HG03064 (cell line): ENCODE data around the gene DNMT1.
"Not testable (repeated sequence)": the region's sequence is repeated elsewhere in the genome, so short reads cannot be mapped to it uniquely, and the experiment has no call there.

ENCODE experiments used
- ATAC-seq: cut with Tn5 transposase; IDR thresholded peaks from one replicate; pipeline ENCODE4 v1.9.1; 2021; ENCODE audit warnings: low read depth; ENCODE audit not compliant: unreplicated experiment

DNMT1 gene

DNA sequence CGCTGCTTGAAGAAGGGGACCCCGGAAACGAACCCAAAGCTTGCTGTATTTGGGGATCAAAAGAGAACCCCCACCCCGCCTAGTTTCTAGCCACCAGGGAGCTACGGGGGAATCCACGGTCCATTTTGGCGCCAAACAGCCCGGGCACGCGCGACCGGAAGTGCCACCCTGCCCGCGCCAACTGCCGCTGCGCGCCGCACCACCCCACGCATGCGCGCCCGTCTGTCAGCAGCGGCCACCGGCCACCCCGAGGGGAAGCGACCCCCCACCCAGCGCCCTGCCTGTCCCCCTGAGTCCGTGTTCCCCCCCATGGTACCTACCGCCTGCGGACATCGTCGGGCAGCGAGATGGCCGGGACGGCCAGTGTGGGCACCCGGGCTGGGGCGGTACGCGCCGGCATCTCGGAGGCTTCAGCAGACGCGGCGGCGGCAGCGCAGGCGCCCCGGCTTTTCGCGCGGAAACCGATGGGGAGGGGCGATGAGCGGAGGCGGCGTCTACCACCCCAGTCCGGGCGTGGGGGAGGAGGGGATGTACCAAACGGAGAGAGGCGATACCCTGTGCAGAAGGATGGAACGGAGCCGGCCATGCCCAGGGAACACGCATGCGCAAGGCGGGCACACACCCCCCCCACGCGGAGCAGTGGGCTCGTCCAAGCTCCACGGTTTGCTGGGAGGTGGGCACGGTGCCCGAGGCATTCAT is at the start of gene DNMT1:
Gene DNMT1 (minus strand): TSS at position 454 of the 699 bp plus-strand sequence. CDS start 54 bp downstream, at position 400.
- ATAC-seq, result peak; percentile 54

DNA sequence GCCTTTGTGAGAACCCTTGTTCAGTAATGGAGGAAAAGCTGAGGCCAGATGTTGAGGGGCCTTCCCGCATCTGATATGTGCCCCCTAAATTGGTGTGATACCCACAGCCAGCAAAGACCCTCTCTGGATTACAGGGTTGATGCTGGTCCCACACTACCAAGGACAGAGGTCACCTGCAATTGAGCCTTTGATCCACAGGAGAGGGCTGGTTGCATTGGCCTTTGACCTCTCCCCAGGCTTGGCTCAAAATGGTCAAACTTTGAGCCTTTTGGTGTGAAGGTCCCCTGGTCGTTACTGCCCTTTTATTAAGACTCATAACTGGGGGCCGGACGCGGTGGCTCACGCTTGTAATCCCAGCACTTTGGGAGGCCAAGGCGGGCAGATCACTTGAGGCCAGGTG is 48.9 kb upstream of the DNMT1 start:
- ATAC-seq, result no peak

DNA sequence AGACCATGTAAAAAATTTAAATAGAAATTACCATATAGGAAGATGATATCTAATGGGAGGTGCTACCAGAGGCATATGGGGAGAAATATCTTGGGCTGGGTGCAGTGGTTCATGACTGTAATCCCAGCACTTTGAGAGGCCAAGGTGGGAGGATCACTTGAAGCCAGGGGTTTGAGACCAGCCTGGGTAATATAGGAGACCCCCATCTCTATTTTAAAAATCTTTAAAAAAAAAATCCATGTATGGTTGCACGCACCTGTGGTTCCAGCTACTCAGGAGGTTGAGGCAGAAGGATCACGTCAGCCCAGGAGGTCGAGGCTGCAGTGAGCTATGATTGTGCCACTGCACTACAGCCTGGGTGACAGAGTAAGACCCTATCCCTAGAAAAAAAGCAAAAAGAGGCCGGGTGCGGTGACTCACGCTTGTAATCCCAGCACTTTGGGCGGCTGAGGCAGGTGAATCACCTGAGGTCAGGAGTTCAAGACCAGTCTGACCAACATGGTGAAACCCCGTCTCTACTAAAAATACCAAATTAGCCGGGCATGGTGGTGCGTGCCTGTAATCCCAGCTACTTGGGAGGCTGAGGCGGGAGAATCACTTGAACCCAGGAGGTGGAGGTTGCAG is 47.2 kb upstream of the DNMT1 start:
- ATAC-seq, result not testable (repeated sequence)

DNA sequence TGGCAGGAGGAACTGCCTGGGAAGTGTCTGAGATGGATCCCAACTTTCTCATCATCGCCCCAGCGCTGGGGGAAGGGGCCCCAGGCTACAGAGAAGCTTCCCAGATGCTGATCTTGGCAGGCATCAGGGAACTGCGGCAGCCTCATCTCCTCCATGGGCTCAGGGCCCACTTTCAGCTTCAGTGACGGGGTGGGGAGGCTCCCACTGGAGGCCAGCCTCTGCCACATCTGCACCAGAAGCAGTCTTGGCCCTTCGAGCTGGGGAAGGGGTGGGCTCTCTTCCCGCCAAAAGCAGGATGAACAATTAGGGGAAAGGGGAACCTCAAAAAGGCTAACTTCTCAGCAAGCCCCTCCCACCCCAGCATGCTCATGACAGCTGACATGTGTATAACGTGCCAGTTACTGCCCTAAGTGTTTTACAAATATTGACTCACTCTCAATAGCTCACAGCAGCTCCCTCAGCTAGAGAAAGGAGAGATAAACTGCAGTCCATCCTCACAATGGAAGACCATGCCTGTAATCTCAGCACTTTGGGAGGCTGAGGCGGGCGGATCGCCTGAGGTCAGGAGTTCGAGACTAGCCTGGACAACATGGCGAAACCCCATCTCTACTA is 43.5 kb upstream of the DNMT1 start:
- no peak for ATAC-seq

DNA sequence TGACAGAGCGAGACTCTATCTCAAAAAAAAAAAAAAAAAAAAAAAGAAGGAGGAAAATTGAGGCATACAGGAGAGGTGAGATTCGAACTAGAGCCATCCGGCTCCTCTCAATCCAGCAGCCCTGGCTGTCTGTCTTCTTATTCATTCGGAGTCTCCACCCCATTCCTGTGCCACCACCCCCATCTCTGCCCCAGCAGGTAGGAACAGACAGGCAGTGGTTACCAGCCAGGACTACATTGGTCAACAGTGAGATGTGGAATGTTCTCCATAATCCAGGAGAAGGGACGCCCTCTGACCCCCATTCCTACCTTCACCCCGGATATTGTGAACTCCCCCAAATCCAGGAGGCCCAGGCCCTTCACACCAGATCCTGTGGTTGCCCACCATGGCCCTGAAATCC is 42.9 kb upstream of the DNMT1 start:
- ATAC-seq, result no peak

DNA sequence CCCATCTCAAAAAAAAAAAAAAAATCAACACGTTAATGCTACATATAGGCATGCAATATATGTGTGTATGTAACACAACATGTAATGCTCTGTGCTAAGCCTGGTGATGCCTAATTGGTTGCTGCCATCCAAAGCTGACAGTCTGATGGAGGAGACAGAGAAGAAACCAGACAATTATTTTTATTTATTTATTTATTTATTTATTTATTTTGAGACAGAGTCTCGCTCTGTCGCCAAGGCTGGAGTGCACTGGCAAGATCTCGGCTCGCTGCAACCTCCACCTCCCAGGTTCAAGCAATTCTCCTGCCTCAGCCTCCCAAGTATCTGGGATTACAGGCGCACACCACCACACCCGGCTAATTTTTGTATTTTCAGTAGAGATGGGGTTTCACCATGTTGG is 40.7 kb upstream of the DNMT1 start:
- ATAC-seq, result not testable (repeated sequence)

DNA sequence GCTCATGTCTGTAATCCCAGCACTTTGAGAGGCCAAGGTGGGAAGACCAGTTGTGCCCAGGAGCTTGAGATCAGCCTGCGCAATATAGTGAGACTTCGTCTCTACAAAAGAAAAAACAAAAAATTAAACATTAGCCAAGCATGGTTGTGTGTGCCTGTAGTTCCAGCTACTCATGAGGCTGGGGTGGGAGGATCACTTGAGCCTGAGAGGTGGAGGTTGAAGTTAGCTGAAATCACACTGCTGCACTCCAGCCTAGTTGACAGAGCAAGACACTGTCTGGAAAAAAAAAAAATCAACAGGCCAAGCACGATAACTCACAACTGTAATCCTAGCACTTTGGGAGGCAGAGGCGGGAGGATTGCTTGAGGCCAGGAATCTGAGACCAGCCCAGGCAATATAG is 40.2 kb upstream of the DNMT1 start:
- no peak for ATAC-seq

DNA sequence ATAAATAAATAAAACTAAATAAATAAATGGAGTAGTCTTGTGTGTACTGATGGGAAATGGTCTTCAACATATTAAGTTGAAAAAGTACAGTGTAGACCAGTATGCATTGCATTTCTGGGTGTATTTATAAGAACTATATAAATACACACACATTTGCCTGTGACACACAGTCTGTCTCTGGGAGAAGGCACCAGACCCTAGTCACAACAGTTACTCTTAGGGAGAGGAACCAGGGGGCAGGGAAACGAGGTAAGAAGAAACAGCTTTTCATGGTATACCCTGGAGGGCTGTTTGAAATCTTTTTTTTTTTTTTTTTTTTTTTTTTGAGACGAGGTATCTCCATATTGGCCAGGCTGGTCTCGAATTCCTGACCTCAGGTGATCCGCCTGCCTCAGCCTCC is 39.2 kb upstream of the DNMT1 start:
- ATAC-seq, result no peak

DNA sequence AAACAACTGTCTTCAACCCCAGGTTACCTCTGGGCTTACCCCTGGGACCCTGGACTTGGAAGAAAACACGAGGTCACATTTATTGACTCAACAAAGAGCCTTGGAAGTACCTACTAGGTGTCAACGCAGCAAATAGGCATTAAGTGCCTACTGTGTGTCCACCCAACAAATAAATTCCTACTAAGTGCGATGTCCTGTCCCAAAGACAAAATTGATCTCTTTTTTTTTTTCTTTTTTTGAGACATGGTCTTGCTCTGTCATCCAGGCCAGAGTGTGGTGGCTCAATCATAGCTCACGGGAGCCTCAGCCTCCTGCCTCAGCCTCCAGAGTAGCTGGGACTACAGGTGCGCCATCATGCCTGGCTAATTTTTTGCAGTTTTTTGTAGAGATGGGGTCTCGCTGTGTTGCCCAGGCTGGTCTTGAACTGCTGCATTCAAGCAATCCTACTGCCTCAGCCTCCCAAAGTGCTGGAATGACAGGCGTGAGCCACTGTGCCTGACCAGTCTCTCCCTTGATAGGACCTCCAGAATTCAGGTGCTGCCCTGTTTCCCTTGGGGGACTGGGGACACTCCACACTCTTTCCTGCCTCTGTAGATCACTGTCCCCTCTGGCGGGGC is 37.0 kb upstream of the DNMT1 start:
- ATAC-seq, result no peak

DNA sequence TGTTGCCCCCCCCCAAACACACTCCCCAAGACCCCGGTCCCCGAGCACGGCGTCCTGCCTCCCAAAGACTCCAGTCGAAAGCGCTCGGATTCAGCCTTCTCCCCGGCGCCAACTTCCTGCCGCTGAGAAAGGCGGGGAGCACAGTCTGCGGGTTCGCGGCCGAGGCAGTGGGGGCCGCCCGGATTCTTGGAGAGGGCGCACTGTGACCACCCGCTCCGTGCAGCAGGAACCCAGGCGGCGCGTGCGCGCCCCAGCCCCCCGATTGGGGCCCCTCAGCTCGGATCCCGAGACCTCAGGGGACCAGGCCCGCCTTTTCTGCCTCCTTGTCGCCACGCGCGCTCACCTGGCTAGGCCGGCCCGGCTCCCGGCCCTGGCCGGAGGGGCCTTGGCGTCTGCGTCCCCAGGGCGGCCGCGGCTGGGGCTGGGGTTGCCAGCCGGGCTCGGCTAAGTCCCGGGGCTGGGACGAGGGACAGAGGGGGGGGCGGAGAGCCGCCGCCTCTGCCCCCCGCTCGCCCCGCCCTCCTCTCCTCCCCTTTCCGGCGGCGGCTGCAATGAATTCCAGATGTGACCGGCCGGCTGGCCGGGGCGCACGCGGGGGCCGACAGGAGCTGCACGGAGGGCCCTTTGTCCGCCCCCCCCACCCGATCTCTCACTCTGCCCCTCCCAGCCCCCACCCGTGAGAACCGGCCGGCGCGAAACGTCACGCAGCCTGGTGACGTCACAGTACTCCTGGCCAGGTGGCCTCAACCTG is 36.3 kb upstream of the DNMT1 start, which contains the start of gene S1PR2:
Gene S1PR2 (minus strand): TSS at position 471 of the 751 bp plus-strand sequence. CDS start 6,426 bp downstream, outside the sequence.
- ATAC-seq, result no peak

DNA sequence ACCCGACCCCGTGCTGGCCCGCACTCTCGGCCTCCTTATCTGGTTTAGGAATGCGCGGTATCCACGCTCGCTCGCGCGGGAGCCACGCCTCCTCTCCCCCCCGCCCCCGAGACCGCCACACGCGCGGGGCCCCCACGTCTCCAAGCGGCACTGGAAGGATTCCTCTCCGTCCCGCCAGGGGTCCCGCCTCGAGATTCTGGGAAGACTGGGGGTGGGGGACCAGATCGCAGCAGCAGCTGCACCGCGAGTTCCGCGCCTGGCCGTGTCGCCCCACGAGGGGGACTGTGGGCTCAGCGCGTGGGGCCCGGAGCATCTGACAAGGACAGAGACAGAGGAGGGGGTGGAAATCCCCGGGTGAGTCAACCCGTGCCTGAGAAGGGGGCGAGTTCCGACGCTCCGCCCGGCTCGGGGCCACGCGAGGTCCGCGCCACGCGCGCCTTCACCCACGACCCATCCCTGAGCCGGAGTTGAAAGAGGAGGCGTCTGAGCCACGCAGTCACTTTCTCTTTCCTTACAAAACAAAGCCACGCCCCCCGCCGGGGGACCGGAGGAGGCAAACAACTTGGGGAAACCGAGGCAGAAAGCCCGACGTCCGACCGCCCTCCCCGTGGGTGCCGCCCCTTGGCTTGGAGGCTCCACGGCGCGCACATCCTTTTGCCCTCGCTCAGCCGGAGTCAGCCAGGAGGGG is 35.6 kb upstream of the DNMT1 start:
- ATAC-seq, result no peak

DNA sequence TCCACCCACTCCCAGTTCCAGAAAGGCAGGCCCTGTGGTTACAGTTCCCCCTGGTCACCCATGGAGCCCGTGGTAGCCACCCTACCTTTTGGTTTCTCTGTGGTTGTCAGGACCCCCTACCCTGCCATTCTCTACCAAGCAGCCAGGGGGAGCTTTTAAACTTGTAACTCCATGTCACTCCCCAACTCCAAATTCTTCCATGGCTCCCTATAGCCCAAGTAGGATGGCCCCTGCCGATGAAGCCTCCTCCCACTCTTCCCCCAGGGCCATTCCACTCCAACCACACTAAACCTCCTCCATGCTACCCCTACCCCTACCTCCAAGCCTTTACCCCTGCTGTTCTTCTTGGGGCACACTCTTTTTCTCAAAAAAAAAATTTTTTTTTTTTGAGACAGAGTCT is 34.2 kb upstream of the DNMT1 start:
- no peak for ATAC-seq

DNA sequence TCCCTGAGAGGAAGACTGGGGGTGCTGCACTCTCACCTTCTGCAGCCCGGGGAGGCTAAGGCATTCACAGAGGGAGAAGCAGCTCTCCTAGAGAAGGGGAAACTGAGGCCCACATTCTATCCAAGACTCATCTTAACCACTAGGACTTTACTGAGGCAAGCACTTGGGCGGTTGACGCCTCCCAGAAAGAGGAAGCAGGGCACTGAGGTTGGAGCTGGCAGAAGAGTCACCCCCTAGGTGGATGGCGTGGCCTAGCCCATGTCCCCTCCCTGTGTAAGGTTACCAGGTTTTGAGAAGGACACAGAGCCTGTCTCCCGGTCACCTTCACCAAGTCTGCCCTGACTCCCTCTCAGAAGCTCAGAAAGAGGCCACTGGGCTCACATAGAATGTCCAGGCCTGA is 33.6 kb upstream of the DNMT1 start:
- ATAC-seq, result no peak

DNA sequence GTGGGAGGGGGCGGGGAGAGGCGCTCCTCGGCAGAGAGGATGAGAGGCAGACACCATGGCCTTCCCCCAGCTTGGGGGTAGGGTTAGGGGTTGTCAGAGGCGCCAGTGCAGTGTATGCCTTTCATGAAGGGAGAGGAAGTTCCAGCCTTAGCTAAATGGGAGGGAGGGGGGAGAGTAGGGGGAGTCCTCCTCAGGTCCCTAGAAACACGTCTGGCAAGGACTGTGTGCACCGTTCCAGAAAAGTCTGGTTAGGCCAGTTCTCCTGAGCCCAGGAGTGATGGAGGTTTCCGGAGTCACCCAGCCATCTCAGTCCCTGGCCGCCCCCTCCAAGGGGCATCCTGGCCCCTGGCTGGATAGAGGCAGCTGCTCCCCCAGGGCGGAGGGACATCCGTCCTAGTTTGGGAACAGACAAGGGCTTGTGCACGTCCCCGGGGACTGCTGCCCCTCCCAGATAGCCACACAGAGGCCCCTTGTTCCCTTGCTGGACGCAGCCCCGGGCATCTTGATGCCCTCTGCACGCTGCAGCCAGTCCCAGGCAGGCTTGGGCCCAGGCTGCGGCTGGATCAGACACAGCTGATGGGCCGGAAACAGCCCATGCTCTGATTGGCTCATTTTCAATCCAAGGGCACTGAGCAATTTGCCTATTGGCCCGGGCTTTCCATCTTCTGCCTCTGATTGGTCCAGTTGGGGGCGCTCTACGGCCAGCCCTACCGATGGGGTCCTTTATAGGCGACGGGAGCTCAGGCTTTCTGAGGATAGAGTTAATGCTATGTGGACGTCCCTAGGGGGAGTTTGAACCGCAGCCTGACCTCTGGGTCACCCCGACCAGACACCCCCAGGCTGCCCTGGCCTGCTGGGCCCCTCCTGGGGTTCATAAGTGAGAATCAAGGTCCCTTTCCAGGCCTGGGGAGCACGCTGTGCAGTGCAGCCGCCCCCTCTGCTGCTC is 32.5 kb upstream of the DNMT1 start:
- no peak for ATAC-seq

DNA sequence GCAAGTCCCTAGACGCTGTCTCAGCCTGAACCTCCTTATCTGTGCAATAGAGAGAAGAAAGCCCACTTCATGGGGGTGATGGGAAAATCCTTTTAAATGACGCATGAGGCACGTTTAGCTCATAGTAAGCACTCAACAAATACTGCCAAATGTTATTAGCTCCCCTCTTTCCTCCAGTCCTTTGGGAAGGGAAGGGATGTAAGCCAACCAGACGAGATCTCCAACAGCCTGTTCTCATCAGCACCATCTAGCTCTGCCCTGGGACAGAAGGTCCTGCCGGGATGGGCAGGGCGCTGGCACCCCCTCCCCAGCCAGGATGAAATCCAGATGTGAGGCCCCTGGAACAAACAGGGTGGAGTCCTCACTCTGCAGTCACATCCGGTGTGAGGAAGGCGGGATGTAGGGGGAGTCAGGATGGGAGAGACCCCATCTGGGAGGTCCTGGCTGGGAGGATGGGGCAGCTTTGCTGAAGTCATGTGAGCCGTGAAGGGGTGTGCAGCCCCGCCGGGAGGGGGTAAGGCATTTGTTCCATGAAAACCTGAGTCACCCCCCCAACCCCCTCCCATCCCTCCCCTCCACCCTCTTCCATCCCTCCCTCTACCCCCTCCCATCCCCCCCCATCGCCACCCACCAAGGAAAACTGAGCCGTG is 31.7 kb upstream of the DNMT1 start:
- no peak for ATAC-seq

DNA sequence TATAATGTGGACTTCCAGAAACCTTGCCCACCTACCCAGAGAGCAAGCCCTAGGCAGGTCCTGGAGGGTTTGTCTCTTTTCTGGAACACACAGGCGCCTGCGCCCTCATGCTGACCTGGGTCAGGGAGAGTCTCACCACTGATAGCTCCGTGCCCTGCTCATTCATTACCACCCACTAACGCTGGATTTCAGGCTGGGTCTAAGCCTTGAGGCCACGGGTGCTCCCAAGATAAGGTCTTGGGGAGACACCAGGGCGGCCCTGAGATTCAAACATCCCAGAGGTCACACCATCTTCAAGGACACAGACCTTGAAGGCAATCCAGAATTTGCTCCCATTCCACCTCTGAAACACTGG is 31.2 kb upstream of the DNMT1 start:
- ATAC-seq, result no peak

DNA sequence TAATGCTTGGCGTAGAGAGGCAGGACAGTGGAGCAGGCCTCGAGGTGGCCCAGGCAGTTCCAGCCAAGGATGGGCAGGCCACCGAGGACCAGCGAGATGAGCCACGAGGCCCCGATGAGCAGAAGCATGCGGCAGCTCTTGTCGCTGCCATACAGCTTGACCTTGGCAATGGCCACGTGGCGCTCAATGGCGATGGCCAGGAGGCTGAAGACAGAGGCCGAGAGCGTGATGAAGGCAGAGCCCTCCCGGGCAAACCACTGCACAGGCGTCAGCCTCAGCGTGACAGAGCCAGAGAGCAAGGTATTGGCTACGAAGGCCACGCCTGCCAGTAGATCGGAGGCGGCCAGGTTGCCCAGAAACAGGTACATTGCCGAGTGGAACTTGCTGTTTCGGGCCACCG is 29.6 kb upstream of the DNMT1 start:
- no peak for ATAC-seq

DNA sequence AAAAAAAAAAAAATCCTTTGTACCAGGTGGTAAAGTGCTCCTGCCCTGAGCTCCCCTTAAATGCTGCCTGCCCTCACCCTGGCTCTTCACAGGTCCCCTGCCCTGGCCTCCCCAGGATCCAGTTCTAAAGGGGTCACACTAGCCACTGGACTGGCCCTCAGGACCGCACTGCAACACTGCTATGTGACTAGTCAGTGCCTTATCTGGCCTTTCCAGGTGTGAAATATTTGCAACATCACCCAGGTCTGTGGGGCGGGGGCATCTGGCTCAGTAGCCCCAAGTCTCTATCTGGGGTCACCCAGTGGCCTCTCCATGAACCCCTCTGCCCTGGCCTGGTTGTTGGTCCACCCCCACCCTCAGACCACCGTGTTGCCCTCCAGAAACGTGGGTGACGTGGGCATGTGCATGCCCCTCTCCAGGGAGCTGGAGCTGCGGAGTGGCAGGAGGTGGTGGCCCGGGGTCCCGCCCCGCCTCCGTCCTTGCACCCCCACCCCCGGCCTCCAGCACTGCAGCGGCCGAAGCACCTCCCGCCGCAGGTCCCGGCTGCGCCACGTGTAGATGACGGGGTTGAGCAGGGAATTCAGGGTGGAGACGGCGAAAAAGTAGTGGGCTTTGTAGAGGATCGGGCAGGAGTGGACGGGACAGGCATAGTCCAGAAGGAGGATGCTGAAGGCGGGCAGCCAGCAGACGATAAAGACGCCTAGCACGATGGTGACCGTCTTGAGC is 28.9 kb upstream of the DNMT1 start:
- ATAC-seq, result no peak
